ENCODE measurements around the gene MRPS14. TPM values are rescaled to one million over a fixed set of nuclear protein-coding genes. Genes with fewer than 3 reads are reported as not detected.

MRPS14 gene
- total and polyA plus RNA-seq, 2 experiments from 2014 or later: 26.5 to 65.8 TPM

DNA sequence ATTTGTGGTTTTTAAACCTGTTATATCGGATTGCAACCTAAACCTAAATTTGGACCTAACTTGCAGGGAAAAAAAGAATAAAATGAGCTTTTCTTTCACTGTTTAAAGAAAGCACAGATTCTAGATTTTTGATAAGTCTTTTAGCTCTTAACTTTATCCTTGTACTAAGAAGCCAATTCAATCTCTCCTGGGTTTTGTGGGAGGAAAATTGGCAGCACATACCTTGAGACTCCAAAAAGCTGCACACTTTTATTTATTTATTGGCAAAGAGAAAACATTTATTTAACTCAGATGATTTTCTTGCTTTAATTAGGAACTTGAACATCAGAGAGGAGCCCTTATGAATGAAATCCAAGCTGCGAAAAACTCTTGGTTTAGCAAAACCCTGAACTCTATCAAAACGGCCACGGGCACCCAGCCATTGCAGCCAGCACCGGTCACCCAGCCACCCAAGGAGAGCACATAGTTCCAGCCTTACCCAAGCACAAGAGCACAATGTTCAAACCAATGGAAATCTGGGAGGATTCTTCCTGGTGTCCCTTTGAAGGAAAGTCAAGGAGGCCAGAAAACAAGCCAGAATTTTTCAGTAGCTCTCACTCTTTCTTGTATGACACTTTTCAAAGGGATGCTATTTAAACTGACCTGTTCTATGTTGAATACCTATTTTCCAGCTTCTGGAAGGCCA is 33.5 kb downstream of the MRPS14 start:
- Histone ChIP-seq H3K27me3 (no peaks in the 10 kb centered on the region), H3K4me2 (peak overlapping the region; percentile 62), H3K9me3 (ENCODE audit: low read depth) (no peaks in the 10 kb centered on the region), H4K20me1 (ENCODE audit: insufficient read depth, poor library complexity, severe bottlenecking) (no peaks in the 10 kb centered on the region), H3K4me3 (no peak overlapping the region), H3K4me1 (ENCODE audit: insufficient read depth) (no peaks in the 10 kb centered on the region), H2AFZ (no peak overlapping the region), H3K79me2 (no peaks in the 10 kb centered on the region), H3K9me2 (replicated peaks; ENCODE audit: insufficient read depth) (no peaks in the 10 kb centered on the region), H3K27ac (no peak overlapping the region), H3K36me3 (replicated peaks; ENCODE audit: insufficient read depth, low read depth) (no peaks in the 10 kb centered on the region)
- WGBS (ENCODE audit: low lambda C conversion rate, missing lambda C conversion rate): 93% methylated on average over 5 of the region's 5 CpGs
- DNase-seq (ENCODE audit: low spot score): no peak
- TF ChIP-seq EZH2 (IDR thresholded peaks at IDR 0.05; ENCODE audit: borderline replicate concordance) (no peak), EZH2phosphoT487 (IDR thresholded peaks at IDR 0.05; ENCODE audit: low read depth, severe bottlenecking, unreplicated experiment) (no peak)
- TF ChIP-seq, protein P1, sequence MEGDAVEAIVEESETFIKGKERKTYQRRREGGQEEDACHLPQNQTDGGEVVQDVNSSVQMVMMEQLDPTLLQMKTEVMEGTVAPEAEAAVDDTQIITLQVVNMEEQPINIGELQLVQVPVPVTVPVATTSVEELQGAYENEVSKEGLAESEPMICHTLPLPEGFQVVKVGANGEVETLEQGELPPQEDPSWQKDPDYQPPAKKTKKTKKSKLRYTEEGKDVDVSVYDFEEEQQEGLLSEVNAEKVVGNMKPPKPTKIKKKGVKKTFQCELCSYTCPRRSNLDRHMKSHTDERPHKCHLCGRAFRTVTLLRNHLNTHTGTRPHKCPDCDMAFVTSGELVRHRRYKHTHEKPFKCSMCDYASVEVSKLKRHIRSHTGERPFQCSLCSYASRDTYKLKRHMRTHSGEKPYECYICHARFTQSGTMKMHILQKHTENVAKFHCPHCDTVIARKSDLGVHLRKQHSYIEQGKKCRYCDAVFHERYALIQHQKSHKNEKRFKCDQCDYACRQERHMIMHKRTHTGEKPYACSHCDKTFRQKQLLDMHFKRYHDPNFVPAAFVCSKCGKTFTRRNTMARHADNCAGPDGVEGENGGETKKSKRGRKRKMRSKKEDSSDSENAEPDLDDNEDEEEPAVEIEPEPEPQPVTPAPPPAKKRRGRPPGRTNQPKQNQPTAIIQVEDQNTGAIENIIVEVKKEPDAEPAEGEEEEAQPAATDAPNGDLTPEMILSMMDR (IDR thresholded peaks at IDR 0.05; ENCODE audit: poor library complexity): no peak

DNA sequence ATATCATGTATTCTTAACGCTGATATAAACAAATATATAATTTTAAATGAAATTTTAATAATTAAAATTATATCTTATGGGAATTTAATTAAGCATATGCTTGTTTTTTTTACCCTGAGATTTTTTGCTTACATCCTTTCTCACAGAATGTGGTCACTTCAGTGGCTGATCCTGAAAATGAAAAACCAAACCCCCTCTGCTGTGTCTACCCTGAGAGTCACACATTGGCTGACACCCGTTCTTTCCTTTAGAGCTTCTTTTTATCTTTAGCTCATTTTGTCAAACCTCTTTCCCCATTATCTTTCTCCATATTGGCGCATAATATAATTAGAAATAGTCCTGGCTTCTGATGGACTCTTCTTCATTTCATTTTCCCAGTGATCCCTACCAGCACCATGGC is 34.2 kb downstream of the MRPS14 start:
- no peaks in the 10 kb centered on the region for H3K4me1 ChIP-seq (ENCODE audit: insufficient read depth)
- H2AFZ ChIP-seq: no peak overlapping the region
- DNase-seq (ENCODE audit: low spot score): no peak
- no peaks in the 10 kb centered on the region for H3K9me2 ChIP-seq (replicated peaks; ENCODE audit: insufficient read depth)
- no peaks in the 10 kb centered on the region for H3K9me3 ChIP-seq (ENCODE audit: low read depth)
- H3K27me3 ChIP-seq: no peaks in the 10 kb centered on the region
- H3K4me3 ChIP-seq: no peak overlapping the region
- H3K36me3 ChIP-seq (replicated peaks; ENCODE audit: insufficient read depth, low read depth): no peaks in the 10 kb centered on the region
- no peak overlapping the region for H3K27ac ChIP-seq
- TF ChIP-seq, protein P1 (IDR thresholded peaks at IDR 0.05; ENCODE audit: poor library complexity): no peak
- TF ChIP-seq EZH2phosphoT487 (IDR thresholded peaks at IDR 0.05; ENCODE audit: low read depth, severe bottlenecking, unreplicated experiment) (no peak), EZH2 (IDR thresholded peaks at IDR 0.05; ENCODE audit: borderline replicate concordance) (no peak)
- H3K4me2 ChIP-seq: no peak overlapping the region
- WGBS (ENCODE audit: low lambda C conversion rate, missing lambda C conversion rate): 94% methylated on average over 3 of the region's 3 CpGs
- H3K79me2 ChIP-seq: no peaks in the 10 kb centered on the region
- no peaks in the 10 kb centered on the region for H4K20me1 ChIP-seq (ENCODE audit: insufficient read depth, poor library complexity, severe bottlenecking)

DNA sequence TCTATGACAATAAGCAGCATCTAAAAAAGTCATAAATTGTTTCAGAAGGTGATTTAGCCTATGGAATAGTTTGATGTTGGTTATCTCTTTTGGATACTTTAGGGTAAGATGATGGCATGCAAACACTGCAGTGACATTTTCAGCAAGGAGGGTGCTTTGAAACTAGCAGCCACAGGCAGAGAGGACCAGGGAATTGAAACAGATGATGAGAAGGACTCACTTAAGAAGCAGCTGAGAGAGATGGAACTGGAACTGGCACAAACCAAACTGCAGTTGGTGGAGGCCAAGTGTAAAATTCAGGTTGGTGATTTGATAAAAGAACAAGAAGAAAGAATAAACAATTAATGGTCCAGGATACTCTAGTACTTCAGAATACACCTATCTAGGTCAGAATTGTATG is 34.7 kb downstream of the MRPS14 start:
- DNase-seq (ENCODE audit: low spot score): no peak
- no peaks in the 10 kb centered on the region for H3K79me2 ChIP-seq
- H3K27ac ChIP-seq: no peak overlapping the region
- H3K4me3 ChIP-seq: no peak overlapping the region
- no peaks in the 10 kb centered on the region for H4K20me1 ChIP-seq (ENCODE audit: insufficient read depth, poor library complexity, severe bottlenecking)
- no peak overlapping the region for H3K4me2 ChIP-seq
- H3K4me1 ChIP-seq (ENCODE audit: insufficient read depth): no peaks in the 10 kb centered on the region
- H3K9me2 ChIP-seq (replicated peaks; ENCODE audit: insufficient read depth): no peaks in the 10 kb centered on the region
- H3K9me3 ChIP-seq (ENCODE audit: low read depth): no peaks in the 10 kb centered on the region
- H2AFZ ChIP-seq: no peak overlapping the region
- H3K27me3 ChIP-seq: no peaks in the 10 kb centered on the region
- no peaks in the 10 kb centered on the region for H3K36me3 ChIP-seq (replicated peaks; ENCODE audit: insufficient read depth, low read depth)
- no peak for TF ChIP-seq EZH2 (IDR thresholded peaks at IDR 0.05; ENCODE audit: borderline replicate concordance)
- TF ChIP-seq, protein P1 (IDR thresholded peaks at IDR 0.05; ENCODE audit: poor library complexity): no peak
- TF ChIP-seq EZH2phosphoT487 (IDR thresholded peaks at IDR 0.05; ENCODE audit: low read depth, severe bottlenecking, unreplicated experiment): no peak
